Spinal cord (tissue), 10 donors: ENCODE measurements around the gene NSUN6. TPM values are rescaled to one million over a fixed set of nuclear protein-coding genes. Genes with fewer than 3 reads are reported as not detected.

Source experiments
- DNase-seq, 6 donors: peaks; one replicate each; pipeline versions ENCODE4 v3.0.0 to v3.0.0-alpha.2; 2013 to 2015; ENCODE audit warnings: low spot score in 6 of 6, low read depth in 4 of 6
- H3K27ac ChIP-seq: one replicate; pipeline ENCODE4 v1.5.1; 2013; ENCODE audit warnings: low read depth, low read length, control low read depth
- H3K27me3 ChIP-seq: one replicate; pipeline ENCODE4 v1.6.1; 2013; ENCODE audit warnings: low read length; ENCODE audit not compliant: control insufficient read depth, insufficient read depth
- H3K36me3 ChIP-seq: one replicate; pipeline ENCODE4 v1.6.1; 2013; ENCODE audit warnings: low read length; ENCODE audit not compliant: control insufficient read depth, insufficient read depth
- H3K4me1 ChIP-seq: one replicate; pipeline ENCODE4 v1.6.1; 2013; ENCODE audit warnings: low read length; ENCODE audit not compliant: control insufficient read depth, insufficient read depth
- H3K4me3 ChIP-seq: one replicate; pipeline ENCODE4 v1.5.1; 2013; ENCODE audit warnings: low read depth, low read length, control low read depth
- H3K9me3 ChIP-seq: one replicate; pipeline ENCODE4 v1.6.1; 2013; ENCODE audit warnings: low read length; ENCODE audit not compliant: control insufficient read depth, insufficient read depth
- WGBS: methylation state at CpG from one replicate; pipeline ENCODE4 v1.1.5; 2013; ENCODE audit warnings: missing lambda C conversion rate; ENCODE audit not compliant: insufficient coverage; 5-methylcytosine and 5-hydroxymethylcytosine counted together
- polyA plus RNA-seq, 2 donors: library from polyadenylated mRNA; unstranded; fragments of 120-200 nt; gene quantifications; one replicate each; pipeline ENCODE4 v1.2.1, GENCODE V29; 2013; ENCODE audit not compliant: insufficient read length in 2 of 2
- total RNA-seq, 2 donors: library from RNA; depleted of rRNA in 1 of 2; stranded (reverse); fragments of 120-200 nt in 1 of 2; fragments of >200 nt in 1 of 2; gene quantifications; one replicate each; pipeline versions ENCODE4 v1.2.3 to v1.2.4, GENCODE V29; 2013 to 2014
- donor health status: healthy.

NSUN6 gene
- total and polyA plus RNA-seq, 4 donors: 19.6 to 31.0 (median 25.5) TPM

- Histone ChIP-seq H3K27me3 (no peaks in the 10 kb centered on the region), H3K4me3 (no peak overlapping the region), H3K4me1 (no peaks in the 10 kb centered on the region), H3K9me3 (peaks cover 1% of the 10 kb centered on the region), H3K27ac (no peak overlapping the region), H3K36me3 (peaks cover 6% of the 10 kb centered on the region)
- no peak for DNase-seq
- WGBS: 97% methylated on average over 3 of the region's 3 CpGs
Observed at GRCh38 chr10:18554479-18554878, 96.9 kb downstream of the NSUN6 start.

- DNase-seq: no peak
- H3K27me3 ChIP-seq: no peaks in the 10 kb centered on the region
Observed at GRCh38 chr10:18551473-18551872, 99.9 kb downstream of the NSUN6 start.

DNA sequence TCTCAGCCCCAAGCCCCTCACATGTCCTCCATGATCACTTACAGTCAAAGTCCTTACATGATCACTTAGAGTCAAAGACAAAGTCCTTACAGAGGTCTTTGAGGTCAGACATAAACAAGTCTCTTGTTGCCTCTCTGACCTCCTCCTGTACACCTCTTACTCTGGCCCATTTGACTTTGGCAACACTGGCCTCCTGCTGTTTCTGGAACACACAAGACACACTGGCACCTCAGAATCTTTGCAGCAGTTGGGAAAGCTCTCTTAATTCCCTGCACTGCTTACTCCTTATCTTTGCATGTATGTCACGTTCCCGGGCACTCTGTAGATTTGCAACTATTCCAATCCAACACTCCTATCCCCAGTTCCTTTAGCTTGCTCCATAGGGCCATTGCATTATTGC, 102.3 kb downstream of the NSUN6 start:
- no peaks in the 10 kb centered on the region for H3K4me1 ChIP-seq
- H3K9me3 ChIP-seq: peaks cover 1% of the 10 kb centered on the region
- no peak overlapping the region for H3K4me3 ChIP-seq
- H3K27me3 ChIP-seq: no peaks in the 10 kb centered on the region
- no peak for DNase-seq
- peaks cover 2% of the 10 kb centered on the region for H3K36me3 ChIP-seq
- H3K27ac ChIP-seq: no peak overlapping the region
- 100% methylated on average over 2 of the region's 2 CpGs for WGBS

More at GRCh38 chr10:18551473-18551872, 99.9 kb downstream of the NSUN6 start:
- peaks cover 2% of the 10 kb centered on the region for H3K36me3 ChIP-seq
- peaks cover 1% of the 10 kb centered on the region for H3K9me3 ChIP-seq
- WGBS: no CpG with 5 or more reads among the region's 2 CpGs
- H3K27ac ChIP-seq: no peak overlapping the region
- H3K4me1 ChIP-seq: no peaks in the 10 kb centered on the region
- H3K4me3 ChIP-seq: no peak overlapping the region

DNA sequence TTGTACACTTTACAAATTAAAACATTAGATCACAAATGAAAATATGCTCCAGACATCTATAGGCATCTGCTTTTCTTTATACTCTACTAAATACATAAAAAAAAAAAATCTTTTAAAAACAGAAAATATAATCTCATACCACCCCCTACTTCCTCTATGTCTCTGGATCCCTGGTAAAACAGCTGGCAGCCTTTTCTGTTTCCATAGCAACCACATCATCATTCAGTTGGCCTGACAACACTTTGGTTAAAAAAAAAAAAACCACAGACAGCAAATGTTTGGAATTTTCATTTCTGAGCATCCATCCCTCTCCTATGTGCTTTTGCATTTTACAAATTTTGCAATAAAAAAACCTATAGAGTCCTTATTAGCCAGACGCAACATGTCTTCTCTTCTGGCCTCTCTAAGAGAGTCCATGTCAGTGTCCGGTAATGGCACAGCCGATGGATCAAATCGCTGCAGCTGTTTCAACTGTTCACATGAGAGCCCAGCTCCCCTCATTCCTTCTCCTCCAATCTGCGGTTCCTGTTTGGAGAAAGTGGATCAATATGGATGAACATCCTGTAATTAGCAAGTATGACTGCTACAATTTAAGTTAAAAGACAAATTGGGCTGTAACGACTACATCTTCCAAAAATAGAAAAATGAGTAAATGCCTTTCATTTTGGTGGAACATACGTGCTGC, 105.6 kb downstream of the NSUN6 start:
- 40% methylated on average over 2 of the region's 7 CpGs for WGBS
- Histone ChIP-seq H3K27ac (no peak overlapping the region), H3K4me3 (no peak overlapping the region)

GRCh38 chr10:18542832-18543231, 108.6 kb downstream of the NSUN6 start:
- no peaks in the 10 kb centered on the region for H3K9me3 ChIP-seq
- no peak for DNase-seq
- no peaks in the 10 kb centered on the region for H3K27me3 ChIP-seq
- H3K4me1 ChIP-seq: no peaks in the 10 kb centered on the region
- no peak overlapping the region for H3K27ac ChIP-seq
- peaks cover 12% of the 10 kb centered on the region for H3K36me3 ChIP-seq
- no peak overlapping the region for H3K4me3 ChIP-seq

More for the DNA sequence above, 105.6 kb downstream of the NSUN6 start:
- Histone ChIP-seq H3K27me3 (no peaks in the 10 kb centered on the region), H3K4me1 (no peaks in the 10 kb centered on the region), H3K9me3 (no peaks in the 10 kb centered on the region), H3K36me3 (peaks cover 4% of the 10 kb centered on the region)
- peak in 5 of 6 donors; percentile 41 to 91 (median 54) for DNase-seq

DNA sequence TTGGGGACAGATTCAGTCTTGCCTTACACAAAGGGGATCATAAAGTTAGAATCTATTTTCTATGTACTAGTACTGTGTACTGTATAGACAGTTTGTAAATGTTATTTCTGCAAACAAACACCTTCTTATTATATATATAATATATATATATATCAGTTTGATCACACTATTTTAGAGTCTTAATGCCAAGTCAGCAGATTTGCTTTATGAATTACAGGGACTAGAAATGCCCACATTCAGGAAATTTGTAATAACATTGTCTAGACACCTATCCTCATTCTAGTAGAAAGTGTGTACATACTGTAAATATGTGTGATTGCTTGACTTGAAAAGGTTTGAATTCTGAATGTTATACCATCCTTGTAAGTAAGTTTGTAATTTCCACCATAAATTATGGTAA, 111.2 kb downstream of the NSUN6 start:
- H3K9me3 ChIP-seq: no peaks in the 10 kb centered on the region

GRCh38 chr10:18539335-18539734, 112.1 kb downstream of the NSUN6 start:
- no peaks in the 10 kb centered on the region for H3K4me1 ChIP-seq
- DNase-seq: no peak
- no peak overlapping the region for H3K4me3 ChIP-seq
- 93% methylated on average over 13 of the region's 22 CpGs for WGBS
- H3K36me3 ChIP-seq: peaks cover 18% of the 10 kb centered on the region
- H3K9me3 ChIP-seq: no peaks in the 10 kb centered on the region
- no peak overlapping the region for H3K27ac ChIP-seq
- H3K27me3 ChIP-seq: no peaks in the 10 kb centered on the region

More for the DNA sequence above, 111.2 kb downstream of the NSUN6 start:
- DNase-seq: no peak
- no peaks in the 10 kb centered on the region for H3K27me3 ChIP-seq
- H3K36me3 ChIP-seq: peaks cover 18% of the 10 kb centered on the region
- no peak overlapping the region for H3K4me3 ChIP-seq
- H3K4me1 ChIP-seq: no peaks in the 10 kb centered on the region
- H3K27ac ChIP-seq: no peak overlapping the region

DNA sequence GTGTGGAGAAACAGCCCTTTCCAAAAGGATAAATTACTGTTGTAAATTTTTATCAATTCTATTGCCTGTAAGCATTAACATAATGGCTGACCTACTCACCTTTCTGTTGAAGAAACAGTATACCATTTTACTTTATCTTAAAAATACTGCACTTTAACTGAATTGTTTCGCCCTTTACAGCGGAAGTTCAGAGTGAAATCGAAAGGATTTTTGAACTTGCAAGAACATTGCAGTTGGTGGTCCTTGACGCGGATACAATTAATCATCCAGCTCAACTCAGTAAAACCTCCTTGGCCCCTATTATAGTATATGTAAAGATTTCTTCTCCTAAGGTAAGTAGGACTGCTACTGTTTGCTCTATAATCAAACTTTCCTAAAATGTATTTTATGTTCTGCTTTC, 117.5 kb downstream of the NSUN6 start:
- H3K27me3 ChIP-seq: no peaks in the 10 kb centered on the region
- H3K36me3 ChIP-seq: peaks cover 9% of the 10 kb centered on the region
- no peak overlapping the region for H3K4me3 ChIP-seq
- DNase-seq: peak in 1 of 6 donors; percentile 12
- H3K9me3 ChIP-seq: peaks cover 3% of the 10 kb centered on the region
- H3K4me1 ChIP-seq: no peaks in the 10 kb centered on the region
- WGBS: 93% methylated on average over 3 of the region's 5 CpGs
- H3K27ac ChIP-seq: no peak overlapping the region

DNA sequence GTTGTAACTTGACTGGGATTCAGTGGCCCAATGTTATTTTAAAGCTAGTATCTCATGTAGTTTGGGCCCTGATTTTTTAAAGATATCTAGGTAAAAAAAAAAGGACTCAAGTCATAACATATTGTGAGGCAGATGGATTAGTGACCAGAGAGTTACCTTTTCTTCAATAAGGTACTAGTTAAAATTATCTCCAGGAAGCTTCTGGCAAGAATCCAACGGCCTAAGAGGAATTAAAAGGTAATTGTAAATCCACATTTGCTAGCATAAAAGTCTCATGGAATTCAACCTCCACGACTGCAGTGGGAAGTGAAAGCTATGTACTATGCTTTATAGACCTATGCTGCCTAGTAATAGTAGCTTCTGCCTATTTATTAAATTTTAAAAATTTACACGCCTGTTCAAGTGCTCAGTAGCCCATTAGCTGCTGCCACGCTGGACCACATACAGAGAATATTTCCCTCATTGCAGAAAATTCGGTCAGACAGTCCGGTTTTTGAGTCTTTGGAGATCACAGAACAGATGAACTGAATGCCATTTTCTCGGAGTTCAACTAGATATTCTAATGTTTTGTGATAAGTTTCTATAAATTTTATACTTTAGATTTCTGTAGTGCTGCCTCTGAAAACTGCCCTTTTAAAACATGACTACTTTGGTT, 118.4 kb downstream of the NSUN6 start:
- 83% methylated on average over 1 of the region's 7 CpGs for WGBS
- H3K36me3 ChIP-seq: peaks cover 8% of the 10 kb centered on the region
- no peak overlapping the region for H3K4me3 ChIP-seq
- no peaks in the 10 kb centered on the region for H3K27me3 ChIP-seq
- no peak overlapping the region for H3K27ac ChIP-seq
- DNase-seq: peak in 1 of 6 donors; percentile 47
- H3K9me3 ChIP-seq: peaks cover 3% of the 10 kb centered on the region
- no peaks in the 10 kb centered on the region for H3K4me1 ChIP-seq

DNA sequence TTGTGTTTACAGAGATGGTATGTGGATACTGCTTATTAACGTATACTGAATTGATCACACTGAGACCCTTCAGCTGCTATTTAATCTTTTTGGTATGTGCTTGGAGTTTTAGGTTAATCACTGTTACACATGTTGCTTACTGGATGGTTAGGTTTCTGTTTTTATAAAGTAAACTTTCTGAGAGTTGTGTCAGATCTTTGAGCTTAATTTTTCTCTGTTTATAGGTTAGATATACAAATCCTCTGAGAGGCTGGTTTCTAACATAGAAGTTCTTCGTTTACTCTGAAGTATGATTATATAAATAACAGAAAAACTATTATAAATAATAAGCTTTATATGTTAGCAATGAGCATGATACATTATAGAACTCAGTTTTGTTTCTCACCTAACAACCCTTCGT, 123.1 kb downstream of the NSUN6 start:
- no peak overlapping the region for H3K27ac ChIP-seq
- H3K27me3 ChIP-seq: no peaks in the 10 kb centered on the region
- no peak overlapping the region for H3K4me3 ChIP-seq
- WGBS: no CpG with 5 or more reads among the region's 3 CpGs
- H3K36me3 ChIP-seq: peaks cover 5% of the 10 kb centered on the region
- H3K9me3 ChIP-seq: peaks cover 3% of the 10 kb centered on the region
- H3K4me1 ChIP-seq: no peaks in the 10 kb centered on the region
- no peak for DNase-seq
